HG03066 (cell line): ENCODE results near the gene USP37.

ENCODE experiments used
- ATAC-seq: cut with Tn5 transposase; IDR thresholded peaks from one replicate; pipeline ENCODE4 v1.9.1; 2021; ENCODE audit warnings: low read depth; ENCODE audit not compliant: unreplicated experiment

Gene USP37

DNA sequence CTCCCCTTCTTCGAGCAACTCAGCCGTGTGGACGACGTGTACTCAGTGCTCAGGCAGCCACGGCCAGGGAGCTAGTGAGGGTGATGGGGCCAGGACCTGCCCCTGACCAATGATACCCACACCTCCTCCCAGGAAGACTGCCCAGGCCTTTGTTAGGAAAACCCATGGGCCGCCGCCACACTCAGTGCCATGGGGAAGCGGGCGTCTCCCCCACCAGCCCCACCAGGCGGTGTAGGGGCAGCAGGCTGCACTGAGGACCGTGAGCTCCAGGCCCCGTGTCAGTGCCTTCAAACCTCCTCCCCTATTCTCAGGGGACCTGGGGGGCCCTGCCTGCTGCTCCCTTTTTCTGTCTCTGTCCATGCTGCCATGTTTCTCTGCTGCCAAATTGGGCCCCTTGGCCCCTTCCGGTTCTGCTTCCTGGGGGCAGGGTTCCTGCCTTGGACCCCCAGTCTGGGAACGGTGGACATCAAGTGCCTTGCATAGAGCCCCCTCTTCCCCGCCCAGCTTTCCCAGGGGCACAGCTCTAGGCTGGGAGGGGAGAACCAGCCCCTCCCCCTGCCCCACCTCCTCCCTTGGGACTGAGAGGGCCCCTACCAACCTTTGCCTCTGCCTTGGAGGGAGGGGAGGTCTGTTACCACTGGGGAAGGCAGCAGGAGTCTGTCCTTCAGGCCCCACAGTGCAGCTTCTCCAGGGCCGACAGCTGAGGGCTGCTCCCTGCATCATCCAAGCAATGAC is 163.6 kb downstream of the USP37 start:
- ATAC-seq = no peak

DNA sequence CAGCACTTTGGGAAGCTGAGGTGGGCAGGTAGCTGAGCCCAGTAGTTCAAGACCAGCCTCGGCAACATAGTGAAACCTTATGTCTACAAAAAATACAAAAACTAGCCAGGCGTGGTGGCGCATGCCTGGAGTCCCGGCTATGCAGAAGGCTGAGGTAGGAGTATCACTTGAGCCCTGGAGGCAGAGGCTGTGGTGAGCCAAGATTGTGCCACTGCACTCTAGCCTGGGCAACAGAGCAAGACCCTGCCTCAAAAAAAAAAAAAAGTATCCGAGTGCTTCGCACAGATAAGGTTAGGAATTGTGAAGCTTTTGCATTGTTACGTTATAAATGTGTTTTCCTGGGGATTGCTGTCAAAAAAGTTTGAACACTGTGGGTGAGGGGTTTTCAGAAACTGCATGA is 164.3 kb downstream of the USP37 start:
- no peak for ATAC-seq

DNA sequence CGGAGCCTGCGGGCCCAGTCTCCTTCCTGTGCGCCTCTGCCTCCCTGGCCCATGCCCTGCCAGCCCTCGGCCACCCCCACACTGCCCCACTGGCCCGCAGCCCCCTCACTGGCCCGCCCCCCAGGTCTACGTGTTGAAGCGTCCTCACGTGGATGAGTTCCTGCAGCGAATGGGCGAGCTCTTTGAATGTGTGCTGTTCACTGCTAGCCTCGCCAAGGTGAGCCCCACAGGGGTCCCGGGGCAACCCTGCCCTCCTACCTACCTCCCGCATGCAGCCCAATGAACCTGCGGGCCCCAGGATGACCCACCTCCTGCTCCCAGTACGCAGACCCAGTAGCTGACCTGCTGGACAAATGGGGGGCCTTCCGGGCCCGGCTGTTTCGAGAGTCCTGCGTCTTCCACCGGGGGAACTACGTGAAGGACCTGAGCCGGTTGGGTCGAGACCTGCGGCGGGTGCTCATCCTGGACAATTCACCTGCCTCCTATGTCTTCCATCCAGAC is 165.2 kb downstream of the USP37 start:
- no peak for ATAC-seq

DNA sequence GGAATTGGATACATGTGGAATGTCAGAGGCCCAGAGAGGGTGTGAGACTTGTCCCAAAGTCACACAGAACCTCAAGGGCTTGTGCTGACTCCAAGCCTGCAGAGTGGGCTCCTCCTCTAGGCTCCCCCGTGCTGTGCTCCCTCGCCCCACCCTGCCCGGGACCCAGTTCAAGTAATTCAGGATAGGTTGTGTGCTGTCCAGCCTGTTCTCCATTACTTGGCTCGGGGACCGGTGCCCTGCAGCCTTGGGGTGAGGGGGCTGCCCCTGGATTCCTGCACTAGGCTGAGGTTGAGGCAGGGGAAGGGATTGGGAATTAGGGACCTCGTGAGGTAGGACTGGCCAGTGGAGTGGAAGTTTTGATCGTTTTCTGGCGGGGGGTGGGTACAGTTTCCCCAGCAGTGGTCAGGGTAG is 165.7 kb downstream of the USP37 start:
- no peak for ATAC-seq

DNA sequence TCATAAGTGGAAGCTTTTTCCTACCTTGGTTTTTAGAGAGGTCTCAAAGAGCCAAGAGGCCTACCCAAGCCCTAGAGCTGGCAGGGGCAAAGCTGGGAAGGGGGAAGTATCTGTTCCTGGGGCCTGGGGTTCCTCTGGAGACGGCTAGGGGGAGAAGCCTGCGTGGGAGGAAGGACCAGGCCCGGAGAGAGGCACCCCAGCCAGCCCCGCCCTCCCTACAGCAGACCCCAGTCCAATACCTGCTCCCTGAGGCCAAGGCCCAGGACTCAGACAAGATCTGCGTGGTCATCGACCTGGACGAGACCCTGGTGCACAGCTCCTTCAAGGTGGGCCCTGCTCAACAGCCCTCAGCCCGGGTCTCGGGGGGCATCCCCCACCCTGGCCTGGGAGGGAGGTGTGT is 166.3 kb downstream of the USP37 start:
- no peak for ATAC-seq

DNA sequence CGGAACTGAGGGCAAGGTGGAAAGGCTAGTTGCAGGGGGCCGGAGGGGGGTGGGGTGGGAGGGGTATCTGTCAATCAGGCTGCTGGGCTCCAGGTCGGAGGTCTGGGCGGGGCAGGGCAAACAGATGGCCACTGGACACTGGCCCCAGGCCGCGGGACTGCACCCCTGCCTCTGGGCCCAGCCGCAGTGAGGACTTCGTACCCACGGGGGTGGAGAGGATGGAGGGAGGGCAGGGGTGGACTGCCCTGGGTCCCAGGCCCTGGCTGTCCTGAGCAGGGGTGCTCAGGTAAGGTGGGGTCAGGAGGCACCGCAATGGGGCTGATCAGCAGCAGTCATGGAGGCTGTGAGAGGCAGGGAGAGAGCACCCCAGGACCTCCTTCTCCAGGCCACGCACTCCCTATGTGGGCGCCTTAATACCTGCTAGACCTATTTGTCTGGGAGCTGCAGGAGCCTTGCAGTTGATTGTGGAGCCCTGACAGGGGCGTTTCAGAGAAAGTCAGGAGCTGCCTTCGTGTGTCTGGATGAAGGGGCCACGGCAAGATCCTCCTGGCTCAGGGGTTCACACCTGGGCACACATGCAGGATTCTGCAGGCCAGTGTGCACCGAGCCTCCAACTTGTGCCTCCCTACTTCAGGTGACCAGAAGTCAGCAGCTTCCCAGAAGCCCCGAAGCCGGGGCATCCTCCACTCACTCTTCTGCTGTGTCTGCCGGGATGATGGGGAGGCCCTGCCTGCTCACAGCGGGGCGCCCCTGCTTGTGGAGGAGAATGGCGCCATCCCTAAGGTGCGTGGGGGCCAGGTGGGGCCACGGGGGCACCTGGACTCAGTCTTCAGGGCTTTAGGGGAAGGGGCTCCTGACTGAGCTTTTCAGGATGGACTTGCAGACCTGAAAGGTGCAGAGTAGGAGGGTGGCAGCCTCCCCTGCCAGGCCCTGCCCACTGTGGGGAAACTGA is 166.9 kb downstream of the USP37 start:
- ATAC-seq = no peak
